Testis (tissue), 3 donors: Measurements from ENCODE around the gene NLRC4. TPM values are rescaled to one million over a fixed set of nuclear protein-coding genes. Genes with fewer than 3 reads are reported as not detected.
"Not testable (repeated sequence)": the region's sequence is repeated elsewhere in the genome, so short reads cannot be mapped to it uniquely, and the experiment has no call there.

Source experiments
- DNase-seq: peaks from one replicate; pipeline ENCODE4 v3.0.0-alpha.2; 2019
- H3K27ac ChIP-seq, 2 donors: fragments of 200-600 bp; sonication (generic); one replicate each; pipeline ENCODE4 v1.5.1; 2019
- H3K27me3 ChIP-seq: fragments of 200-600 bp; sonication (generic); one replicate; pipeline ENCODE4 v1.5.1; 2019
- H3K36me3 ChIP-seq: fragments of 200-600 bp; sonication (generic); one replicate; pipeline ENCODE4 v1.5.1; 2017; ENCODE audit warnings: low read depth; ENCODE audit errors: missing control alignments
- H3K4me1 ChIP-seq: fragments of 200-600 bp; sonication (generic); one replicate; pipeline ENCODE4 v1.5.1; 2019
- H3K4me3 ChIP-seq, 2 donors: fragments of 200-600 bp; sonication (generic); one replicate each; pipeline ENCODE4 v1.5.1; 2017 to 2019
- H3K9me3 ChIP-seq: fragments of 200-600 bp; sonication (generic); one replicate; pipeline ENCODE4 v1.5.1; 2017
- POLR2A ChIP-seq: fragments of 450-650 bp; IDR thresholded peaks from one replicate; pipeline ENCODE4 v1.6.1; 2017; ENCODE audit warnings: antibody characterized with exemption, mild to moderate bottlenecking, moderate library complexity
- WGBS, 2 donors: methylation state at CpG; one replicate each; pipeline ENCODE4 v1.1.5; 2018; 5-methylcytosine and 5-hydroxymethylcytosine counted together
- intact Hi-C: fragments of 100-400 bp; cut with DNase I; formaldehyde crosslinking; loops from one replicate; pipeline ENCODE4 v1.15.1; 2023; ENCODE audit warnings: low total_unique reads
- polyA plus RNA-seq: library from polyadenylated mRNA; stranded (reverse); fragments of 350-450 nt; fragmentation: Illumina TruSeq; extraction: RNeasy Lipid Tissue Mini Kit (QIAGEN cat#74804); gene quantifications from one replicate; pipeline ENCODE4 v1.2.3, GENCODE V29; 2014; ENCODE audit warnings: low read depth, low replicate concordance; ENCODE audit not compliant: insufficient read depth
- total RNA-seq, 2 donors: library from RNA; depleted of rRNA; stranded (reverse); fragments of >200 nt; gene quantifications; one replicate each; pipeline ENCODE4 v1.2.3, GENCODE V29; 2016
- TF ChIP-seq, protein P1 (sequence below), 3 experiments: fragments of 450-650 bp in 2 of 3; fragments of 200-600 bp in 1 of 3; sonication (generic) in 1 of 3; IDR thresholded peaks; one replicate each; pipeline ENCODE4 v1.5.1; 2016 to 2019; ENCODE audit warnings: antibody characterized with exemption in 3 of 3, mild to moderate bottlenecking in 2 of 3, moderate library complexity in 1 of 3

NLRC4 gene
- total and polyA plus RNA-seq, 3 donors from 2014 or later: 0.43 to 0.70 (median 0.63) TPM

DNA sequence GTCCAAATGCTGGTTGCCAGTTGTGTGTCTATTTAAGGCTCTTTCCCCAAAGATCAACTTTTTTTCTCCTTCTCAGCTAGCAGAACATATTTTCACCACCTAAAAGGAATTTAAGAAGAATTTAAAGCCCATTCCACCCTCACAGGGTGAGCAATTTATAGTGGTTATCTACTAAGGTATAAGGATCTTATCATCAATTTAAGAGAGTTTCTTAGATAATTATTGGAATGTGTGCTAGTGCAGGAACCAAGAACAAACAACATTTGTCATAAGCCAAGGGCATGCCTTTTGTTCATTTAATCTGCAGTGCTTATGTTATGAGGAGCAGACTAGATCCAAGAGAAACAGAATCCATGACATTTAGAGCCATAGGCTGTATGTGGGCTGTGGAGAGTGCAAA, 37.2 kb downstream of the NLRC4 start:
- intact Hi-C loops: no loop called here

GRCh38 chr2:32222966-32223365, 41.7 kb downstream of the NLRC4 start:
- intact Hi-C loops: no loop called here
- no peaks in the 10 kb centered on the region for H3K9me3 ChIP-seq
- no peak for DNase-seq
- H3K4me1 ChIP-seq: no peaks in the 10 kb centered on the region
- no peak overlapping the region for H3K27ac ChIP-seq
- H3K36me3 ChIP-seq: no peaks in the 10 kb centered on the region
- 86 to 97% methylated on average over 2 of the region's 2 CpGs for WGBS, 2 donors
- H3K27me3 ChIP-seq: no peaks in the 10 kb centered on the region
- TF ChIP-seq, protein P1, sequence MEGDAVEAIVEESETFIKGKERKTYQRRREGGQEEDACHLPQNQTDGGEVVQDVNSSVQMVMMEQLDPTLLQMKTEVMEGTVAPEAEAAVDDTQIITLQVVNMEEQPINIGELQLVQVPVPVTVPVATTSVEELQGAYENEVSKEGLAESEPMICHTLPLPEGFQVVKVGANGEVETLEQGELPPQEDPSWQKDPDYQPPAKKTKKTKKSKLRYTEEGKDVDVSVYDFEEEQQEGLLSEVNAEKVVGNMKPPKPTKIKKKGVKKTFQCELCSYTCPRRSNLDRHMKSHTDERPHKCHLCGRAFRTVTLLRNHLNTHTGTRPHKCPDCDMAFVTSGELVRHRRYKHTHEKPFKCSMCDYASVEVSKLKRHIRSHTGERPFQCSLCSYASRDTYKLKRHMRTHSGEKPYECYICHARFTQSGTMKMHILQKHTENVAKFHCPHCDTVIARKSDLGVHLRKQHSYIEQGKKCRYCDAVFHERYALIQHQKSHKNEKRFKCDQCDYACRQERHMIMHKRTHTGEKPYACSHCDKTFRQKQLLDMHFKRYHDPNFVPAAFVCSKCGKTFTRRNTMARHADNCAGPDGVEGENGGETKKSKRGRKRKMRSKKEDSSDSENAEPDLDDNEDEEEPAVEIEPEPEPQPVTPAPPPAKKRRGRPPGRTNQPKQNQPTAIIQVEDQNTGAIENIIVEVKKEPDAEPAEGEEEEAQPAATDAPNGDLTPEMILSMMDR (IDR thresholded peaks at IDR 0.05): no peak
- no peak for TF ChIP-seq POLR2A
- no peak overlapping the region for H3K4me3 ChIP-seq

More for the DNA sequence above, 37.2 kb downstream of the NLRC4 start:
- TF ChIP-seq POLR2A: no peak
- TF ChIP-seq, protein P1 (IDR thresholded peaks at IDR 0.05): no peak
- no peaks in the 10 kb centered on the region for H3K27me3 ChIP-seq
- no peaks in the 10 kb centered on the region for H3K9me3 ChIP-seq
- DNase-seq: no peak
- H3K27ac ChIP-seq: no peak overlapping the region
- no peaks in the 10 kb centered on the region for H3K4me1 ChIP-seq
- no peak overlapping the region for H3K4me3 ChIP-seq
- no peaks in the 10 kb centered on the region for H3K36me3 ChIP-seq

GRCh38 chr2:32220445-32220844, 44.2 kb downstream of the NLRC4 start:
- DNase-seq: no peak
- no peak overlapping the region for H3K27ac ChIP-seq
- no peaks in the 10 kb centered on the region for H3K27me3 ChIP-seq
- no peaks in the 10 kb centered on the region for H3K36me3 ChIP-seq
- H3K4me3 ChIP-seq: no peak overlapping the region
- no peak for TF ChIP-seq POLR2A
- TF ChIP-seq, protein P1 (IDR thresholded peaks at IDR 0.05): no peak
- H3K4me1 ChIP-seq: no peaks in the 10 kb centered on the region
- intact Hi-C loops: no loop called here
- H3K9me3 ChIP-seq: no peaks in the 10 kb centered on the region

GRCh38 chr2:32212295-32212694, 52.4 kb downstream of the NLRC4 start:
- intact Hi-C loops: no loop called here
- TF ChIP-seq POLR2A: no peak
- TF ChIP-seq, protein P1 (IDR thresholded peaks at IDR 0.05): no peak
- Histone ChIP-seq H3K36me3 (no peaks in the 10 kb centered on the region), H3K4me3 (no peak overlapping the region), H3K27ac (no peak overlapping the region), H3K9me3 (no peaks in the 10 kb centered on the region), H3K4me1 (no peaks in the 10 kb centered on the region), H3K27me3 (no peaks in the 10 kb centered on the region)
- DNase-seq: no peak
- 79 to 86% methylated on average over 4 of the region's 4 CpGs for WGBS, 2 donors

DNA sequence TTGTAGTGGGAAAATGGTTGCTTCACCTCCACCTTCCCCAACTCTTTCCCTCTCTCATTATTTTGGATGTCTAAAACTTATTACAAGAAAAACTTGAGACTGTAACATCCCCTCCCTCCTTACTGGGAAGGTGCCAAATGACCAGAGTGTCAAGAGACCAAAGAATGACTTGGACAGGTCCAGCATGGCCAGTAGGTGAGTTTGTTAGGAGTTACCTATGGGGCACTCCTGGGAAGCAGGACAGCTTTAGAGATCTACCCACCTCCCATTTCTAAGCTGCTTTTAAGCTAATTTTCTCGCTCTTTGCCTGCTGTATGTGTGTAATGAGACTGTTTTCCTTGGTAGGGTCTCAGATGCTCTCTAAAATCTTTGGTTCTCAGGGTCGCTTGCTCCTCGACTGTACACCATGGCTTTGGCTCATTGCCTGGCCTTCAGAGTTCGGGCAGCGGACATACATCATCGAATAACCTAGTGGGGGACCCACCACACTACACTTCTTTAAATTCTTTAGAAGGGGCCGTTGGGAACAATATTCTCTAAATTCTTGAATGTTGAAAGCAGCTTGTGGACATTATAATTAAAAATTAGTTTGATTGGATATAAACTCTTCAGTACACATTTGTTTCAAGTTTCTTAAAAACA, 53.8 kb downstream of the NLRC4 start:
- WGBS, 2 donors: 78 to 80% methylated on average over 7 of the region's 7 CpGs
- Histone ChIP-seq H3K27me3 (no peaks in the 10 kb centered on the region), H3K36me3 (no peaks in the 10 kb centered on the region), H3K9me3 (no peaks in the 10 kb centered on the region), H3K4me1 (no peaks in the 10 kb centered on the region), H3K4me3 (no peak overlapping the region), H3K27ac (no peak overlapping the region)
- no peak for DNase-seq
- TF ChIP-seq POLR2A: no peak
- TF ChIP-seq, protein P1 (IDR thresholded peaks at IDR 0.05): no peak
- intact Hi-C loops: no loop called here

- 93 to 96% methylated on average over 3 of the region's 3 CpGs for WGBS, 2 donors
- H3K9me3 ChIP-seq, H3K4me3 ChIP-seq, DNase-seq, intact Hi-C loops, H3K4me1 ChIP-seq, H3K36me3 ChIP-seq, H3K27me3 ChIP-seq, H3K27ac ChIP-seq: not testable (repeated sequence)
These were observed 61.3 kb downstream of the NLRC4 start for GRCh38 chr2:32203428-32203827.
